Colonic mucosa (tissue), 4 donors: ENCODE results near the gene ADAMTS5. TPM values are rescaled to one million over a fixed set of nuclear protein-coding genes. Genes with fewer than 3 reads are reported as not detected.

Experiments
- DNase-seq: peaks from one replicate; pipeline ENCODE4 v3.0.0-alpha.2; 2020
- H3K27ac ChIP-seq: fragments of 200-600 bp; one replicate; pipeline ENCODE4 v1.8.0; 2021
- H3K27me3 ChIP-seq: fragments of 200-600 bp; one replicate; pipeline ENCODE4 v1.8.0; 2021
- H3K36me3 ChIP-seq: fragments of 200-600 bp; one replicate; pipeline ENCODE4 v1.8.0; 2021
- H3K4me1 ChIP-seq: fragments of 200-600 bp; one replicate; pipeline ENCODE4 v1.8.0; 2021; ENCODE audit warnings: mild to moderate bottlenecking
- H3K4me3 ChIP-seq: fragments of 200-600 bp; one replicate; pipeline ENCODE4 v1.8.0; 2021
- H3K9ac ChIP-seq, 2 donors: one replicate each; pipeline ENCODE4 v1.7.0; 2013; ENCODE audit warnings: control low read depth in 2 of 2, low read depth in 2 of 2, low read length in 2 of 2
- H3K9me3 ChIP-seq: fragments of 200-600 bp; one replicate; pipeline ENCODE4 v1.8.0; 2021
- intact Hi-C: fragments of 100-400 bp; cut with DNase I; formaldehyde crosslinking; loops from one replicate; pipeline ENCODE4 v1.14.1; 2022
- total RNA-seq, 2 donors: library from RNA; stranded (reverse); fragmentation: NEBNext Ultra II Directional in 1 of 2; extraction: Animal tissue kit (Norgen Biotek cat#: 25700) in 1 of 2; gene quantifications; one replicate each; pipeline ENCODE4 v1.2.1, GENCODE V29; 2021
- TF ChIP-seq, protein P1 (sequence below): fragments of 200-600 bp; IDR thresholded peaks from one replicate; pipeline ENCODE4 v1.8.0; 2022; ENCODE audit warnings: antibody characterized with exemption, mild to moderate bottlenecking
- donor health status: healthy.
- donor health status: DM: no; HTN: no; CAD: no.
- donor health status: DM: no; HTN: no; CAD: no.

Gene ADAMTS5
- total RNA-seq, 2 donors from 2014 or later, result 0.96 to 1.6 TPM

DNA sequence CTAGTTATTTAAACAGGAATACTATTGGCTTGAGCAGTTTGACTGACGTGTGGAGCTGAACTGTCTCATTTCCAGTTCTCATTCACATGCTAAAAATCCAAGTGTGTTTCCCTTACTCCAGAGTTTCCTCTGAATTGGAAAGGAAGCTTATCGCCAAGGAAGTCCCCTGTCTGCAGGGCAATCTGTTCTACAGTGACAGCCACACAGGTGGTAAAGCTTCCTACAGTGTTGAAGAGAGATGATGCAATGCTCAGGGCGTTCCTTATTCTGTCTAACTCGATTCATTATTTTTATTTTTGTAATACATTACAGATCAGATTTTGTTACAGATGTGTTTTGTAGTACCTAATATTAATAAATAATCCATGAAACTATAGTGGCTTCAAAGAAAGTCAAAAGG lies 41.3 kb downstream of the ADAMTS5 start:
- Histone ChIP-seq H3K9ac (no peak overlapping the region), H3K9me3 (no peaks in the 10 kb centered on the region), H3K27me3 (no peaks in the 10 kb centered on the region), H3K27ac (no peak overlapping the region), H3K4me3 (no peak overlapping the region), H3K36me3 (no peaks in the 10 kb centered on the region), H3K4me1 (no peaks in the 10 kb centered on the region)
- intact Hi-C loops, result no loop called here
- TF ChIP-seq, protein P1, sequence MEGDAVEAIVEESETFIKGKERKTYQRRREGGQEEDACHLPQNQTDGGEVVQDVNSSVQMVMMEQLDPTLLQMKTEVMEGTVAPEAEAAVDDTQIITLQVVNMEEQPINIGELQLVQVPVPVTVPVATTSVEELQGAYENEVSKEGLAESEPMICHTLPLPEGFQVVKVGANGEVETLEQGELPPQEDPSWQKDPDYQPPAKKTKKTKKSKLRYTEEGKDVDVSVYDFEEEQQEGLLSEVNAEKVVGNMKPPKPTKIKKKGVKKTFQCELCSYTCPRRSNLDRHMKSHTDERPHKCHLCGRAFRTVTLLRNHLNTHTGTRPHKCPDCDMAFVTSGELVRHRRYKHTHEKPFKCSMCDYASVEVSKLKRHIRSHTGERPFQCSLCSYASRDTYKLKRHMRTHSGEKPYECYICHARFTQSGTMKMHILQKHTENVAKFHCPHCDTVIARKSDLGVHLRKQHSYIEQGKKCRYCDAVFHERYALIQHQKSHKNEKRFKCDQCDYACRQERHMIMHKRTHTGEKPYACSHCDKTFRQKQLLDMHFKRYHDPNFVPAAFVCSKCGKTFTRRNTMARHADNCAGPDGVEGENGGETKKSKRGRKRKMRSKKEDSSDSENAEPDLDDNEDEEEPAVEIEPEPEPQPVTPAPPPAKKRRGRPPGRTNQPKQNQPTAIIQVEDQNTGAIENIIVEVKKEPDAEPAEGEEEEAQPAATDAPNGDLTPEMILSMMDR, result no peak
- no peak for DNase-seq

DNA sequence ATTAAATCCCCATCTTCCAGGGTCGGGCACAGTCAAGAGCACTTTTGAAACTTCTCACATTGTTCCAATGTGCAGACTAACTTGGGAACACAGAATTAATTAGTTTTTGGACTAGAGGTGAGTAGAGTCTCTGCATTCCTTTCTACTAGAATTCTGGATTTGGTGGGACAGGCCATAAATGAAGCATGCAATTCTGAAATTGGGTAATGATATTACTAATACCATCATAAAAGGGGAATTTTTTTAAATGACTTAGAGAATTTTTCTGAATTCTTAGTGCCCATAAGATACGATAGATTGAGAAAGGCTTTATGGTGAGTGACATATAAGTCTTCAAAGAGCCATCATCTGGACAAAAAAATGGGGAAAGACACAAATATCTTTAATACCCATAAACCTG lies 41.8 kb downstream of the ADAMTS5 start:
- TF ChIP-seq, protein P1, result no peak
- DNase-seq, result no peak
- intact Hi-C loops, result no loop called here
- Histone ChIP-seq H3K9me3 (no peaks in the 10 kb centered on the region), H3K27ac (no peak overlapping the region), H3K36me3 (no peaks in the 10 kb centered on the region), H3K4me3 (no peak overlapping the region), H3K27me3 (no peaks in the 10 kb centered on the region), H3K4me1 (no peaks in the 10 kb centered on the region), H3K9ac (no peak overlapping the region)

DNA sequence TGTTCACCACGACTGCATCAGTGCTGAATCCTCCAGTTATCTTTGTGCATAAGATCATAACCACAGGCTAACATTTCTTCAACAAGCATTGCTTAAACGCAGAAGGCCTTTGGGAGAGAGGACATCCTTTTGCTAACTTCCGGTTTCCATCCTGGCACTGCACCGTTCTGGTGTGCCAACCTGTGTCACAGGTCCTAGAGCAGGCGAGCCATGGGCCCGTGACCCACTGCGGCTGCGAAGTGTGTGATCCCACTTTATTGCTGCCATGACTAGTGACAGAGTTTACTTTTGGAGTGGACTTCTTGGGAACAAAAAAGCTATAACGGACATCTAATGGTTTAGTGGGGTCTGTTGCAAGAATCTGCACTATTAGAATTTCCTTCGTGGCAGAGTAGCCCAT lies 42.9 kb downstream of the ADAMTS5 start:
- Histone ChIP-seq H3K9me3 (no peaks in the 10 kb centered on the region), H3K4me1 (no peaks in the 10 kb centered on the region), H3K36me3 (no peaks in the 10 kb centered on the region), H3K27ac (no peak overlapping the region), H3K27me3 (no peaks in the 10 kb centered on the region), H3K4me3 (no peak overlapping the region), H3K9ac (no peak overlapping the region)
- DNase-seq, result no peak
- intact Hi-C loops, result no loop called here
- TF ChIP-seq, protein P1, result no peak

DNA sequence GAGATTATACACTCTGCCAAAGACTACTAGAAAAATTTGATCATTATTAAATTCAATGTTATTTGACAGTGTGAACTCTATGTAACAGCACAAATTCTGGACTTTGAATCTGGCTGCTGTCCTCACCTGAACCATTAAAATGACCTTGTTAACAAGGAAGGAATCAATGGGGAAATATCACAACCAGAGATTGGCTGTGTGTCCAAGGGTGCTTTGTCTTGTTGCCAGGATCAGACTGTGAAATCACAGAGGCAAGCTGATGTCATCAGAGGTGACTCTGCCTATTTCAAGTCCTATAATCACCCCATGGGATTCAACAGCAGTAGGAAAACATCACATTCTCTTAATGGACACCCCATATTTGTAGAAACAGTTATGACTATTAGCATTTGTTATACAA lies 46.8 kb downstream of the ADAMTS5 start:
- Histone ChIP-seq H3K27ac (no peak overlapping the region), H3K9me3 (no peaks in the 10 kb centered on the region), H3K27me3 (no peaks in the 10 kb centered on the region), H3K9ac (no peak overlapping the region), H3K36me3 (no peaks in the 10 kb centered on the region), H3K4me3 (no peak overlapping the region), H3K4me1 (no peaks in the 10 kb centered on the region)
- TF ChIP-seq, protein P1, result no peak
- intact Hi-C loops, result no loop called here
- no peak for DNase-seq

DNA sequence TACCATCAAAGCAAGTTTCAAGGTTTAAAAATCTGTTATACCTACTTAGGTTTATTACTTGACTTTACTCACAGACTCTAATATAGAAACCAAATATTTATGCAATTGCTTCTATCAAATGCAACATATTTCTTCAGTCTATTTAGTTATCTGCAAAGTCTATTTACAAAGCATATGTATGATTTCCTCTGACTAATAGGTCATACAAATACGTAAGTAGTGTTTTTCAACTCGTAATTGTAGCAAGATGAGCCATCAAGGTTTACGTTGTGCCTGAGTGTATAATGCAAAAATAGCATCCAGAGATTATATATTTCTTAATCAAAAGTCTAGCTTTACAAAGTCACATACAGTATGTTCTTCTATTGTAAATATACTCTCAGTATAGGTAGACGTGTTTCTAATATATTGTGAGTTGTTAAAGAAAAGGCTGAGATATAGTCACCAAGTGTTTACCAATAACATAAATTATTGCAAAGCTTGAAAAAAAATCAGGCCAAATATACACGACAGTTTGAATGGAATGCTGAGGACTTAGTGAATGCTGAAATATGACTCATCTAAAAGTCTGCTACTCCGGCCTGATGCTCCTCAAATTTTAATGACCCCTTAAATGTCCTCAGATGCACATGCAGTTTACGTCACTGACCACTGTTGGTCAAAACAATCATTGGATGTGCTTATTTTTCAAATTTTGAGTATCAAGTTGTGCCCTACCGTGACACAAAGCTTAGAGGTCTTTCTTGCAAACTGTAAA lies 48.4 kb downstream of the ADAMTS5 start:
- no peaks in the 10 kb centered on the region for H3K36me3 ChIP-seq
- intact Hi-C loops, result no loop called here
- no peaks in the 10 kb centered on the region for H3K27me3 ChIP-seq
- TF ChIP-seq, protein P1, result no peak
- DNase-seq, result no peak
- no peak overlapping the region for H3K27ac ChIP-seq
- no peaks in the 10 kb centered on the region for H3K9me3 ChIP-seq
- no peaks in the 10 kb centered on the region for H3K4me1 ChIP-seq
- no peak overlapping the region for H3K9ac ChIP-seq
- H3K4me3 ChIP-seq, result no peak overlapping the region
